Right cardiac atrium (tissue), 5 donors: Measurements from ENCODE around the gene NFS1. TPM values are rescaled to one million over a fixed set of nuclear protein-coding genes. Genes with fewer than 3 reads are reported as not detected.
"Not testable (repeated sequence)": the region's sequence is repeated elsewhere in the genome, so short reads cannot be mapped to it uniquely, and the experiment has no call there.

Experiments
- ATAC-seq, 2 donors: fragments of 200-7000 bp; cut with Tn5 transposase; one replicate each; pipeline versions ENCODE4 v1.8.0 to v1.9.1; 2020; ENCODE audit warnings: moderate library complexity in 2 of 2, mild to moderate bottlenecking in 1 of 2
- DNase-seq, 3 donors: peaks; one replicate each; pipeline ENCODE4 v3.0.0-alpha.2; 2020
- H3K27ac ChIP-seq: one replicate; pipeline ENCODE4 v1.5.1; 2013; ENCODE audit warnings: mild to moderate bottlenecking, low read length, control low read depth, moderate library complexity
- H3K27me3 ChIP-seq: one replicate; pipeline ENCODE4 v1.6.1; 2013; ENCODE audit not compliant: control insufficient read depth, insufficient read depth
- H3K4me1 ChIP-seq: one replicate; pipeline ENCODE4 v1.6.1; 2013; ENCODE audit warnings: low read length; ENCODE audit not compliant: control insufficient read depth, insufficient read depth
- H3K4me3 ChIP-seq: one replicate; pipeline ENCODE4 v1.5.1; 2013; ENCODE audit warnings: low read length, control low read depth
- H3K9me3 ChIP-seq: one replicate; pipeline ENCODE4 v1.6.1; 2013; ENCODE audit warnings: low read length; ENCODE audit not compliant: control insufficient read depth
- WGBS: extraction: QIAGEN DNeasy Blood & Tissue Kit; methylation state at CpG from one replicate; pipeline ENCODE4 v1.1.7; 2013; 5-methylcytosine and 5-hydroxymethylcytosine counted together
- intact Hi-C, 4 donors: fragments of 100-400 bp; cut with DNase I; formaldehyde crosslinking; loops; one replicate each; pipeline versions ENCODE4 v1.11.0 to v1.14.0; 2022 to 2023
- polyA plus RNA-seq: library from polyadenylated mRNA; stranded (reverse); fragments of 200-250 nt; gene quantifications from one replicate; pipeline ENCODE4 v1.2.3, GENCODE V29; 2013
- total RNA-seq, 4 donors: library from RNA; stranded (reverse); fragmentation: NEBNext Ultra II Directional; extraction: Animal tissue kit (Norgen Biotek cat#: 25700); gene quantifications; one replicate each; pipeline ENCODE4 v1.2.1, GENCODE V29; 2021
- donor health status: healthy with polysubstance abuse.
- donor health status: DM: no; HTN: yes; CAD: no.
- donor health status: DM: no; HTN: no; CAD: no.
- donor health status: DM: no; HTN: yes; CAD: no; lungs with severe emphysema.
- donor health status: DM: yes; HTN: yes; CAD: no.

NFS1 gene
- total and polyA plus RNA-seq, 5 donors, result 29.2 to 41.7 (median 36.5) TPM

DNA sequence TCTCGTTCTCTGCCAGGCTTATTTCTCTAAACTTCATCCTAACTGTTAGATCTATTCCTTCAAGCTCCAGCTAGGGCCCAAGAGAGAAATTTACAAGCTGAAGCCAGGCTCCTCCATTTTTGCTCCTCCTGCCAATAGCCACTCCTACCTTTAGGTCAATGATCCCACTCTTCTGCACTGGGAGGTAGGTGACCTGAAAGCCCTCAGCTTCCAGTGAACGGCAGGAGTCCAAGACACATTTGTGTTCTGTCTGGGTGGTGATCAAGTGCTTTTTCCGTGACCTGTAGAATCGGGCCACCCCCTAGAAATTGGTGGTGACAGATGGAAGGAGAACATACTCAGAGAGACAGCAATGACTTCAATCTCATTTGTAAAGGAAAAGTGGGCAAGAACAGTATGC is 8.9 kb downstream of the NFS1 start:
- Histone ChIP-seq H3K9me3 (no peaks in the 10 kb centered on the region), H3K4me3 (no peak overlapping the region), H3K27ac (no peak overlapping the region), H3K4me1 (no peaks in the 10 kb centered on the region), H3K27me3 (no peaks in the 10 kb centered on the region)
- 86% methylated on average over 4 of the region's 4 CpGs for WGBS
- intact Hi-C loops, result no loop called here
- ATAC-seq (no peak), DNase-seq (no peak)

DNA sequence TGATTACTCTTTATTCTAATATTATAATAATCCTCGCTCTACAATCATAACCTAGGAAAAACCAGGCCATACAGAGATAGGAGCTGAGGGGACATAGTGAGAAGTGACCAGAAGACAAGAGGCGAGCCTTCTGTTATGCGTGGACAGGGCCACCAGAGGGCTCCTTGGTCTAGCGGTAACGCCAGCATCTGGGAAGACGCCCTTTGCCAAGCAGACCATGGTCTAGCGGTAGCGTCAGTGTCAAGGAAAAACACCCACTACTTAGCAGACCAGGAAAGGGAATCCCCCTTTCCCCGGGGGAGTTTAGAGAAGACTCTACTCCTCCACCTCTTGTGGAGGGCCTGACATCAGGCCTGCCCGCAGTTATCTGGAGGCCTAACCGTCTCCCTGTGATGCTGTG is 12.3 kb downstream of the NFS1 start:
- H3K27me3 ChIP-seq, H3K9me3 ChIP-seq, intact Hi-C loops, ATAC-seq, H3K27ac ChIP-seq, DNase-seq, H3K4me3 ChIP-seq, H3K4me1 ChIP-seq: not testable (repeated sequence)
- WGBS, result 93% methylated on average over 11 of the region's 11 CpGs

DNA sequence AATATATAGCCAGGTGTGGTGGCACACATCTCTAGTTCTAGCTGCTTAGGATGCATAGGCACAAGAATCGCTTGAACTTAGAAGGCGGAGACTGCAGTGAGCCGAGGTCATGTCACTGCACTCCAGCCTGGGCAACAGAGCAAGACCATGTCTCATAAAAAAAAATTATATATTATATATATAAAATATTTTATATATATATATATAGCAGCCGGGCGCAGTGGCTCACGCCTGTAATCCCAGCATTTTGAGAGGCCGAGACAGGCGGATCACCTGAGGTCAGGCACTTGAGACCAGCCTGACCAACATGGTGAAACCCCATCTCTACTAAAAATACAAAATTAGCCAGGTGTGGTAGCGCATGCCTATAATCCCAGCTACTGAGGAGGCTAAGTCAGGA is 13.8 kb downstream of the NFS1 start:
- WGBS, result 96% methylated on average over 9 of the region's 9 CpGs
- H3K4me3 ChIP-seq, ATAC-seq, DNase-seq, H3K9me3 ChIP-seq, intact Hi-C loops, H3K27ac ChIP-seq, H3K4me1 ChIP-seq, H3K27me3 ChIP-seq: not testable (repeated sequence)

DNA sequence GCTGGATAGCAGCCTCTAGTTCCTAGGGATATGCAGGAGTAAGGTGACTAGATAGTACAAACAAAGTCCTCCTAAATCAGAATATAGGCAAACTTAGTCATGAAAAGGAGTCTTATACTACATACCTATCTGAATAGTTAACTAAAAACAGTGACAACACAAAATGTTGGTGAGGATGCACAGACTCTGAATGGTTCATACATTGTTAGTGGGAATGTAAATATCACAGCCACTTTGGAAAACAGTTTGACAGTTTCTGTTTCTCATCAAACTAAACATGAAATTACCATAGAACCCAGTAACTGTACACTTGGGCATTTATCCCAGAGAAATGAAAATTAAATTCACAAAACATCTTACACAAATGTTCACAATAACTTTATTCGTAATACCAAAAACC is 17.2 kb downstream of the NFS1 start:
- H3K27me3 ChIP-seq, result no peaks in the 10 kb centered on the region
- no peak for DNase-seq
- intact Hi-C loops, result no loop called here
- ATAC-seq, result no peak
- H3K4me1 ChIP-seq, result no peaks in the 10 kb centered on the region
- no peak overlapping the region for H3K4me3 ChIP-seq
- 97% methylated on average over 1 of the region's 1 CpG for WGBS
- H3K9me3 ChIP-seq, result no peaks in the 10 kb centered on the region
- no peak overlapping the region for H3K27ac ChIP-seq

DNA sequence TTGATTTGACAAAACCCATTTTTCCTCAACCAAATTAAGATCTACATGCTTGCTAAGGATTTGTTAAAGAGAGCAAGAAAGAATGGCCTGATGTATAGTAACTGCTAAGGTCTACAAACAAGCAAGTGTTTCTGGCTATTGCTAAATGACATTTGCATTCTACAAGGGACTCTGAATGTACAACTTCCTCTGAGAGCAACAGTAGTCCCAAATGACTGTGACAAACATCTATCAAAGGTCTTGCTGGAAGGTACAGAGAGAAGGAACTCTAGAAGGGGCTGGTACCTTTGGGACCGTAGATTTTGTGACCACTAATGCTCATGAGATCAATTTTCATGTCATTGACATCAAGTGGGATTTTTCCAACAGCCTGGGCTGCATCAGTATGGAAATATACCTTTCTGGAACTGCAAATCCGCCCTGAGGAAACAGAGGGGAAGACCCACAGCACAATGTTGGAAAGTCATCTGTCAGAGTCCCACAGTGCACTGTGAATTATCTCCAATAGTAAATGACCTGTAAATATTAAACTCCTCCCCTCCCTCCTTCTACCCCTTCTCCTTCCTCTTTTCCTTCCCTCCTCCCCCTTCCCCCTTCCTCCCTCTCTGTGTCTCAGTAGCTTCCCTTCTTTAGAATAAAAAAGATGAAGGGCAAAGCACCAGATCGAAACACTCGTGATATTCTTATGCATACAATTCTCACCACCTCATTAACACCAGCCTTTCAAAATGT is 18.5 kb downstream of the NFS1 start:
- Histone ChIP-seq H3K4me3 (no peak overlapping the region), H3K27me3 (no peaks in the 10 kb centered on the region), H3K4me1 (no peaks in the 10 kb centered on the region), H3K27ac (no peak overlapping the region), H3K9me3 (no peaks in the 10 kb centered on the region)
- ATAC-seq, result no peak
- DNase-seq, result no peak
- 85% methylated on average over 4 of the region's 4 CpGs for WGBS
- intact Hi-C loops, result no loop called here

DNA sequence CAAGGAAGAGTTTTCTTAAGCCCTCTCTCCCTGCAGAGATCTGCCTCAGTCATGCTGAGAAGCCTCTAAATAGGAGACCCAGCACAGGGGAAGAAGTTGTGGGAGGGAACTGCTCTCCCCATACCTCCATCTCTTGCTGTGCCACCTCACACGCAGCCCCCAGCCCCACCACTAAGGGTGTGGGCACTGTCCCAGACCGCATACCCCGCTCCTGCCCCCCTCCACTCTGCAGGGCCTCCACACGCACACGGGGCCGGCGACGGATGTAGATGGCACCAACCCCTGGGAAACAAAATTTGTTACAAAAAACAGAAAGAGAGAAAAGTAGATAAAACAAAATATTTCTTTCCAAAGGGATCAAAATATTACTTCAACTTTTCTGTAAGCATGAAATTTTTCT is 24.2 kb downstream of the NFS1 start:
- Histone ChIP-seq H3K4me1 (no peaks in the 10 kb centered on the region), H3K27me3 (no peaks in the 10 kb centered on the region), H3K4me3 (no peak overlapping the region), H3K9me3 (no peaks in the 10 kb centered on the region), H3K27ac (no peak overlapping the region)
- ATAC-seq, result no peak
- 96% methylated on average over 8 of the region's 8 CpGs for WGBS
- intact Hi-C loops, result no loop called here
- DNase-seq, result no peak

DNA sequence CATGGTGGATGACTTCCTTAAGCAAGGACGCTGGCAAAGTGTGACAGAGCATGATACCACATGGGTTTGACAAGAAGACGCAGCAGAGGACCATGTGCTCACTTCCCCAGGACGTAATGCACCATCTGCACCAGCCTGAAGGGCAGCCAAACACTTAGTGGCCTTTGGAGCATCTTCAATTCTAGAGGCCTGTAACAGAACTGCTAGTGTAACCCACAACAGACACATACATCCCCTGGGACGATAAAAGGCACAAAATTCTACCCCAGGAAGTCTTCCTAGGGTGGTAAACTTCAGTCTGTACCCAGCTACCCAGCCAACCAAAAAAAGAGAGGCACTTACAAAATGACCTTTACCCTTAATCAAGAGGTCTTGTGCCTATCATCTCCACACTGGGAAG is 25.3 kb downstream of the NFS1 start:
- no peak overlapping the region for H3K4me3 ChIP-seq
- no peak overlapping the region for H3K27ac ChIP-seq
- WGBS, result 87% methylated on average over 4 of the region's 4 CpGs
- DNase-seq, result no peak
- no peaks in the 10 kb centered on the region for H3K9me3 ChIP-seq
- H3K27me3 ChIP-seq, result no peaks in the 10 kb centered on the region
- H3K4me1 ChIP-seq, result no peaks in the 10 kb centered on the region
- no peak for ATAC-seq
- intact Hi-C loops, result no loop called here

DNA sequence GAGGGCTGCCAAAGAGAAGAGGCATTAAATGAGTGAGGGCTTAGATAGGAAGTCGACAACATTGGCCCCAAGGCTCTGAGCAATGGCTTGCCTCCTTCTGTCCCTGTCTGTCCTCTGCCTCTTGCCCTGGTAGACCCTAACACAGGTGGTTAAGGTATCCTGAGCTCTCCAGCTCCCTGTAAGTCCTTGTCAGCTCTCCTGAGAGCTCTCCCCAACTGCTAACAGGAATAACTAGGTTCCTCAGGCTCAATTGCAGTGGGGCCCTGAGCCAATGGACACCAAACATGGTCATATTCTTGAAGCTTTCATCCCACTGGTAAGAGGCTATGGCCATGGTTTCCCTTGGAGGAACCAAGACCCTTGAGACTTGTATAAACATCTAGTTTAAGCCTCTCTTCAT is 29.5 kb downstream of the NFS1 start:
- DNase-seq (no peak), ATAC-seq (no peak)
- 97% methylated on average over 1 of the region's 1 CpG for whole genome bisulfite sequencing
- Histone ChIP-seq H3K4me1 (no peaks in the 10 kb centered on the region), H3K27me3 (no peaks in the 10 kb centered on the region), H3K9me3 (no peaks in the 10 kb centered on the region), H3K27ac (no peak overlapping the region), H3K4me3 (no peak overlapping the region)
- intact Hi-C loops, result no loop called here

DNA sequence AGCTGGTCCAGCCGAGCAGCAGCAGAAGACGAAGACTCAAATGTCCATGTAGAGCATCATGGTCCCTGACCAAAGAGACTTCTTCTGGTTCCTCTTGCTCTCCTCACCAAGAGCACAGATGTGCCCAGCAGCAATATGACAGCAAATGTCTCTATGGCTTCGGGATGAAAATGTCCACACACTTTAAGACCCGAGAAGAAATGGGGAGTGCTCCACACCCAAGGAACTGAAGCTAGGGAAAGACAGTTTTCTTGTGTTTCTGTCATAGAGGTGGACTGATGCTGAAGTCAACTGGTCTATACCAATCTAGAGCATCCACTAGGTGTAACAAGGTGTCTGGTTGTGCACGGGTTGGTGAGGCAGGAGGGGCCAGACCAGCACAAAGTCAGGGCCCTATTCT is 29.9 kb downstream of the NFS1 start:
- intact Hi-C loops, result no loop called here
- no peaks in the 10 kb centered on the region for H3K4me1 ChIP-seq
- WGBS, result 95% methylated on average over 5 of the region's 5 CpGs

DNA sequence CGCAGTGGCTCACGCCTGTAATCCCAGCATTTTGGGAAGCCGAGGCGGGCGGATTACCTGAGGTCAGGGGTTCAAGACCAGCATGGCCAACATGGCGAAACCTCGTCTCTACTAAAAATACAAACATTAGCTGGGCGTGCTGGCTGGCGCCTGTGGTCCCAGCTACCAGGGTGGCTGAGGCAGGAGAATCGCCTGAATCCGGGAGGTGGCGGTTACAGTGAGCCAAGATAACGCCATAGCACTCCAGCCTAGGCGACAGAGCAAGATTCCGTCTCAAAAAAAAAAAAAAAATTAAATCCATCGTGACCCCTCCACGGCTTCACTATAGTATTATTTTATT is 33.2 kb downstream of the NFS1 start:
- WGBS, result 98% methylated on average over 17 of the region's 17 CpGs
- Histone ChIP-seq H3K4me3 (no peak overlapping the region), H3K4me1 (peaks cover 5% of the 10 kb centered on the region), H3K27me3 (no peaks in the 10 kb centered on the region), H3K9me3 (no peaks in the 10 kb centered on the region), H3K27ac (no peak overlapping the region)
- no peak for ATAC-seq
- DNase-seq, result no peak
- intact Hi-C loops, result no loop called here

More for the DNA sequence above, 29.9 kb downstream of the NFS1 start:
- Histone ChIP-seq H3K27me3 (no peaks in the 10 kb centered on the region), H3K27ac (no peak overlapping the region), H3K4me3 (no peak overlapping the region), H3K9me3 (no peaks in the 10 kb centered on the region)
- DNase-seq, result no peak
- ATAC-seq, result no peak

DNA sequence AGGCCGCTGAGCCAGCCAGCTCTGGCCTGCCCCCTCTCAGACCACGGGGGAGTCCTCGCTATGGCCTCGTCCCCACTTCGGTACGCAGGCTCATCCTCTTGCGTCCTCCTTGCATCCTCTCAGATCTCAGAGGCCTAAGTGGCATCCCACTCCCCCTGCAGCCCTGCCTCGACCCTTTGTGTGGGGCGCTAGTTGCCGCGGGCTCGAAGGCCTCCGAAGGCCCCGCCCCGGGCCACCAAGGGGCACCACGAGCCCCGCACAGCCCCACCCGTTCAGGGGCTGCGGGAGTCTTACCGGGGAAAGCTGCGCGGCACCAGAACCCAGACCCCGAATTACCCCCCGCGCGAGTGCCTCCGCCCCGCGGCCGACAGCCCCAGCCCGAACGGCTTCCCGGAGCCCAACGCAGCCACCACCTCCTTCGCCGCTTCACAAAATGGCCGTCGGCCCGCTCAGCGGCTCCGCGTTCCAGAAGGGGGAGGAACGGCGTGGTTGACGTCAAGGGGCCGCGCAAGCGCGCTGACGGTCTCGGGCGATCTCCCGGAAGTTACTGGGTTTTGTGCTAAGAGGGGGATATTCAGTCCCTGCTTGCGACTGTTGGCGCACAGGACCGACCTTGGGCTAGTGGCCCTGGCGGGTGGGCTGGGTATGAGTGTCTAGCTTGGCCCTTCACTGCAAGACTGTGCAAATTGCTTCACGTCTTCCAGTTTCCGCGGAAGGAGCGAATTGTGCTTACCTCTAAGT is 34.5 kb downstream of the NFS1 start, which contains the start of the genes CPNE1 and RBM12:
Gene CPNE1 (minus strand): TSS at position 435 of the 741 bp plus-strand sequence. CDS start 31,977 bp downstream, outside the sequence.
Gene RBM12 (minus strand): TSS at position 435 of the 741 bp plus-strand sequence. CDS start 9,578 bp downstream, outside the sequence.
- H3K4me1 ChIP-seq, result peaks cover 5% of the 10 kb centered on the region
- peak within 1 kb of the TSS; percentile 93 for H3K27ac ChIP-seq
- peak within 1 kb of the TSS; percentile 72 for H3K4me3 ChIP-seq
- H3K27me3 ChIP-seq, result no peaks in the 10 kb centered on the region
- ATAC-seq (peak; percentile 97 to 98), DNase-seq (peak; percentile 93 to 97 (median 96))
- WGBS, result under 1% methylated on average over 61 of the region's 61 CpGs
- no peaks in the 10 kb centered on the region for H3K9me3 ChIP-seq
- intact Hi-C loops, result no loop called here
